NCI-H2196 (cell line): ENCODE results near the gene GAS2L2.
"Not testable (repeated sequence)": the region's sequence is repeated elsewhere in the genome, so short reads cannot be mapped to it uniquely, and the experiment has no call there.

ENCODE experiments used
- DNase-seq: peaks from one replicate; lab custom pipeline; 2025; ENCODE audit not compliant: unreplicated experiment; lab: John Stamatoyannopoulos, UW

Gene GAS2L2

GRCh38 chr17:35730400-35731005 lies 22.5 kb downstream of the GAS2L2 start:
- no peak for DNase-seq

DNA sequence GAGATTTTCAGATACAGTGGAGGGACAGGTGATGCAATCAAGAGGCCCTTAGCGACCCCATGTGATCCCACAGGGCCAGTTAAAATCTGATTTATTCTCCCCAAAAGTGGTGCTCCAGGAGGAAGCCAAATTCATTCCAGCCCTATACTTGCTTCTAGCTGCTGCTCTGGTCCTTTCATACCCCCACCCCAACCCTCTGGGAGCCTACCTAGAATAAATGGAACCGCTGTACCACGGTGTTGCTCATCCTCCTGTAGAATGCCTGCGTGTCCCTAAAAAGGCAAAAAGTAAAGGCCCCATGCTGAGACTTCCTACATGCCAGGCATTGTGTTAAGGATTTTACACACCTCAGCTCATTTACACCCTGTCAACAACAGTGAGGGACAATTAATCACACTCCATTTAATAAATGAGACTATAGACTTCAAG lies 23.6 kb downstream of the GAS2L2 start:
- no peak for DNase-seq

GRCh38 chr17:35728551-35728950 lies 24.5 kb downstream of the GAS2L2 start:
- no peak for DNase-seq

DNA sequence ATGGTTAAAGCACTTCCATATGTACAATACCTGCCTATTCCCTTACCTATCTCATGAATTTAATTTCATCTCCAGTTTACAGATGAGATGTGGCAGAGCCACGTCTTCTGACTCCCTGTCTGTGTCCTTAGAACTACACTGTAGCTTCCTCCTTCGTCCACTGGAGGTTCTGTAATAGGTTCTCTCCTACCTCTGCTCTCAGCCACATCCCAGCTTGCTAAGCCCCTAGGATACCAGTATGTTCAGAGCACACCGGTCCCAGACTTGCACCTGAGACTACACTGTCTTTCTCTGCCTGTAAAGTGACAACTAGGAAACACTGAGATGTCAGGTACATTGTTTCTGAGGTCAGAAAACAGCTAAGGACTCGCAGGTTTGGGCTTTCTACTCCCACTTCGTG lies 25.4 kb downstream of the GAS2L2 start:
- no peak for DNase-seq

GRCh38 chr17:35726953-35727460 lies 26.0 kb downstream of the GAS2L2 start:
- DNase-seq, result no peak

DNA sequence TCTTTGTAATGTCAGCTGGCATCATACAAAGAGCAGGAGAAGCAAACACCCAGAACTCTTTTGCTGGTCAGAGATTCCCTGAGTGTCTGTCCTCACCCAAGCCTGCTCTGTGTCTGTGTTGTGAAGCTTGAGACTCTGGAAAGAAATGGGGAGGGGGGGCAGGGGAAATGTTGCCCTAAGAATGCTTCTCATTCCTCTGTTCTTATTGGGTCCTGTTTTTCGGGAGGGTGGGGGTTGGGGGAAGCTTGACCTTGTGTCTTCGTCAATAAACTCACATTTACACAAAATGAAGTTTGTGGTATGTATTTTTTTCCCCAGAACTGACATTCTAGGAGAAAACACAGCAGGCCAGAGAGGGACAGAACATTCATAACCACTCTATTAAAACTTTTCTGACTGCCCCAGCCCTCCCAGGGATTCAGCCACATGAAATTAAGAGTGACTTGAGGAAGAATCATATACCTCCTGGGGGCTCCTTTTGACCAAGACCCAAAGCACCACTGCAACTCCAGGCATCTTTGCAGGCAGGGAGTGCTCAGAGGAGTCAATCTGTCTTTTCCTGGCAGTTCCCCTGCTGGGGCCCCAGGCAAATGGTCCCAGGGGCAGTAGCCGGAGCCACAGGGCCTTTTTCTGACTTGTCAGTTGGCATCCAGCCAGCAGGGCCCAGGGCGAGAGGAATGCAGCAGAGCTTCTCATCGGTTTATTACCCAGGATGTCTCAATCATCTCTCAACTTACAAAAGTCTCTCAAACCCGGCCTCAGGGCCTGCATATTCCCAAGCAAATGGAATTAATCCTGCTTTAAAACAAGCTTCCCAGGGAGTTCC lies 26.7 kb downstream of the GAS2L2 start:
- no peak for DNase-seq

GRCh38 chr17:35725802-35726126 lies 27.3 kb downstream of the GAS2L2 start:
- DNase-seq, result no peak

DNA sequence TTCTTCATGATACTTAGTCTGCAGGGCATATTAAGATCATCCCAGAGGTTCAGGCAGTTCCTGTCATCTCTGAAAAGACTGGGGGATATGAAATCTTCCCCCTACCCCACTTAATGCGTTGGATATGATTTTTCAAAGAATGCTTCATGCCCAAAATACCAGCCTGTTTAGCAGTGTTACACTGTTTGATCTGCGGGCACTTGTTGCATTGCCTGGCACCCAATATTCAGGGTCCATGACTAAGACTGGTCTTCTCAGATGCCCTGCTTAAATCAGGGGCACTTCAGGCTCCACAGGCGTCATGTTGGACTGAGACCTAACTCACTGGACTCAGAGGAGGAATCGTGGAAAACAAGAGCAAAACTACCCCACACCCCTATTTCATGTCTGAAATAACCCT lies 28.0 kb downstream of the GAS2L2 start:
- no peak for DNase-seq

GRCh38 chr17:35723735-35724134 lies 29.3 kb downstream of the GAS2L2 start:
- DNase-seq, result no peak

DNA sequence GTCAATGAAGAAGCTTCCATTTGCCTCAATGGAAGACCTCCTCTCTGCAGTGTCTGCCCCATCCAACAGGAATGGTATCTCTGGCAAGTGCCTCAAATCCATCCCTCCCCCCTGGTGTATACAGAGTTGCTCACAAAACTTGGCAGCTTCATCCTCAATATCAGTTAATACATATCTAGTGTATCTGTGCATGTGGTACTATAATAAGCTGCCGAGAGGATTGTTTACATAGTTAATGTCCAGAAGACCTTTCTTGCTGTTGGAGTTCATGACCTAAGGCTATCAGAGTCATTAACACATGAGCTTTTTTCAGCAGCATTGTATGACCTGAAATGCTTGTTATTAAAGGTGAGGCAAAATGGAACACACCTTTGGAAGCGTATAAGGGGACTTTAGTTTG lies 35.6 kb downstream of the GAS2L2 start:
- DNase-seq, result no peak

DNA sequence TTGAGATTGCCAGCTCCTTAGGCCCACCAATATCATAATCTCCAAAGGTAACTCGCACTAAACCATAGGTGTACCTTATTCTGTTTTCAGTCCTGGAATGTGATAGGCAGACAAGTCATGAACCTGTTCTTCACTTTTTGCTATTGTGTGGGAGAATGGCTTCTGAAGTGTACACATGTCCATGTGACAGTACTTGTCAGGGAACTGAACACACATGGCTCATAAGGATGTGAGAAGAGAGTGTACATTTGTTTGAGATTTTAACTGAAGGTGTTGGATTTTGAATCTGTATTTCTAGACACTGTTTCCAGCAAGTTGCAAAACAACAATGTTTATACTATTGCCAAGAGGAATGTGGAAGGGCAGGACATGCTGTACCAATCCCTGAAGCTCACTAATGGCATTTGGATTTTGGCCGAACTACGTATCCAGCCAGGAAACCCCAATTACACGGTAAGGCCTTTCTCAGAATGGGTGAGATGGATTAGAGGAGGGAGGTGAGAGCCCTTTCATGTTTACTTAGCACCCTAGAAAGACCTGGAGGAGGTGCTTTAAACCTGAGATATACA lies 36.1 kb downstream of the GAS2L2 start:
- DNase-seq, result no peak

DNA sequence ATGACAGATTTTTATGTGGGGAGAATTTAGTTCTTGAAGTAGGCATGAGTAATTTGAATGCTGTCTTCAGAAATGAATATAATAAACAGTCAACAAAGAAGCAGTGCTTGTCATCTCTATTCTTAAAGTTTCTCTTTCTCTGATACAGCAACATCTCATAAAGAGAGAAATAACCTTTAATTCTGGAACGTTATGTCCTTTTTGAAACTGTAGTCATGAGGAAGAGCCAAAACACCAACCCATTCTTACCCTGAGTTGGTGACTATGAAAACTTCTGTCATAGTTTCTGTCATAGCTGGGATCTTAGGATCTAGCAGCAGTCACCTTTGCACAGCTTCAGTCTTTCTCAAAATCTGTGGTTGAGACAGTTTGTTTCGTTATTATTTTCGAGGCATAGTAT lies 36.9 kb downstream of the GAS2L2 start:
- DNase-seq, result no peak

DNA sequence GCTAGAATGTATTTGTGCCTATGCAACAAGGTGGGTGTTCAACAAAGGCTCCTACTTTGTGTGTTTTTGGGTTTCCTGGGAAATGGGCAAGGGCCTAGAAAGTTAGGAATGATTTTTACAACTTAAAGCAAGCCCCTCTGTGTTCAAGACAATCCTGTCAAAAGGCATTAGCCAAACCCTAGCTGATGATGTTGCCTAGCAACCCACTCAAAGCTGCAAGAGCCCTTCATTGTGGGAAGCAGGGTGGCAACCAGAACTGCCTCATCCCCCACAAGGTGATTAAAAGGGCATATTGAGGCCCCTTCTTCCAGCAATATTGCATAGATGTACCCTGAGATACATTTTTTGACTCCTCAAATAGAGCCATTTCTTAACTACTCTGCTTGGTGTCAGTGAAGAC lies 37.6 kb downstream of the GAS2L2 start:
- DNase-seq, result no peak

DNA sequence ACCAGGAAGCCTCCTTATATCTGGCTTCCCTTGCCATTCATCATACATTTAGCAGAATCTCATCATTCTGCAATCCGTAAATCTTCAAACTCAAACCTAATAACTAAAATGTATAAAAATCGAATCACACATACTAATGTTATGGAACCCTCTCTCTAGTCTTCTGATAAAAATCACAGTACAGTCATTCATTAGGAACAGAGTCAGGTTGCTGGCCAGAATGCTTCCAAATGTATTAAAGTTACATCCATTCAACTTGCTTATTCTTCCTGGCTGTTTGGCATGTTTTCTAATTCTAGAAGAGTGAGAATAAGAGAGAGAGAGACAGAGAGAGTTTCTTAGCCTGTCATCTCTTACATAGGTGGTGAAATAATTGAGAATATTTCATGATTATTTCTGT lies 38.1 kb downstream of the GAS2L2 start:
- DNase-seq, result no peak

- DNase-seq, result no peak
Observed at GRCh38 chr17:35713069-35713728, 39.8 kb downstream of the GAS2L2 start.

- DNase-seq, result no peak
Observed at GRCh38 chr17:35710950-35711349, 42.1 kb downstream of the GAS2L2 start.

GRCh38 chr17:35709874-35710273 lies 43.2 kb downstream of the GAS2L2 start:
- DNase-seq, result no peak

- no peak for DNase-seq
Observed at GRCh38 chr17:35708951-35709350, 44.1 kb downstream of the GAS2L2 start.

DNA sequence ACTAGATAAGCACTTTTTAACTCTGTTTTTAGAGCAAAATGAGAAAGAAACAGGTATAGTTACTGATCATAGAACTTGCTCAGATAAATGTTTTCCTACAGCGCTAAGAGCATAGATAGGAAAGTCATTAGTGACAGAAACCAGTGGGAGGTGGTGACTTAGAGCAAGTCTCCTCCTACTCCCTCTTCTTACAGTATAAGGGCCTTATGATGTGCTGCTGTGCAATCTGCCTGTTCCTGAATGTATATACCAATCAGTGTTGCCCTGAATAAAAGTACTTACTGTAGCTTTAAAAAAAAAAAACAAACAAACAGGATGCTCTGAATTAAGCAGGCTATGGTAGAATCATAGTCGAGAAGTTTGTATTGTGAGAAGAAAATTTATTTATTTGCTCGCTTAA lies 44.9 kb downstream of the GAS2L2 start:
- DNase-seq, result no peak

GRCh38 chr17:35705705-35706104 lies 47.3 kb downstream of the GAS2L2 start:
- no peak for DNase-seq

DNA sequence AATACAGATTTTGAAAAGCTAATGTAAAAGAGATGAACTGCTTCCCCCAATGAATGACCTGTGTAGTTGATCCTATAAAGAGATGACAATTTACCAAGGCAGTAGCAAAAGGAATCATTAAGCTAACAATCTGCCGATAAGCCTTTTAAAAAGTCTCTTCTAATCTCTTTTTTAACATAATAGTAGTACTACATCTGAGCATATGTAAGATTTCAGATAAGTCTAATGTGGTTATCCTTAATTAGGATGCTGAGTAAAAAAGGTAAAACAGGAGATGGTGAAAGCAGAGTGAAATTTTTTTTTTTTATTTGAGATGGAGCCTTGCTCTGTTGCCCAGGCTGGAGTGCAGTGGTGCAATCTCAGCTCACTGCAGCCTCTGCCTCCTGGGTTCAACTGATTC lies 47.8 kb downstream of the GAS2L2 start:
- no peak for DNase-seq

GRCh38 chr17:35703308-35703707 lies 49.7 kb downstream of the GAS2L2 start:
- not testable (repeated sequence) for DNase-seq
